A673 (cell line): ENCODE data around the gene NDFIP2. TPM values are rescaled to one million over a fixed set of nuclear protein-coding genes. Genes with fewer than 3 reads are reported as not detected.

ENCODE experiments used
- BruUV-seq: library from RNA; stranded (reverse); fragments of 400-500 nt; replicated peaks from 2 replicates; lab custom pipeline; 2021; lab: Mats Ljungman, UMichigan
- CTCF ChIA-PET: fragments of 300-600 bp; sonication (Branson Sonifier 250); formaldehyde crosslinking; loops from one replicate; lab custom pipeline; 2022; ENCODE audit warnings: antibody characterized with exemption; lab: Charles Lee
- POLR2A ChIA-PET: fragments of 300-600 bp; sonication (Branson Sonifier 250); formaldehyde crosslinking; loops from one replicate; lab custom pipeline; 2022; ENCODE audit warnings: antibody characterized with exemption; ENCODE audit not compliant: low non-redundant PET; lab: Charles Lee
- DNase-seq: peaks from one replicate; pipeline ENCODE4 v3.0.0-alpha.2; 2015; ENCODE audit warnings: low spot score
- H3K27ac ChIP-seq: fragments of 200-600 bp; sonication (generic); 2 replicates; pipeline ENCODE4 v1.5.1; 2016; ENCODE audit warnings: mixed run types, low read depth, mild to moderate bottlenecking, mixed read lengths, antibody characterized with exemption, low read length; ENCODE audit not compliant: poor library complexity, severe bottlenecking
- H3K27me3 ChIP-seq: fragments of 200-600 bp; sonication (generic); replicated peaks from 2 replicates; pipeline ENCODE4 v1.6.1; 2017; ENCODE audit warnings: mixed run types, low read depth, mild to moderate bottlenecking, mixed read lengths, antibody characterized with exemption, low read length; ENCODE audit not compliant: insufficient read depth, poor library complexity
- H3K36me3 ChIP-seq: fragments of 200-600 bp; sonication (generic); 2 replicates; pipeline ENCODE4 v1.6.1; 2016; ENCODE audit warnings: mixed run types, mild to moderate bottlenecking, mixed read lengths, antibody characterized with exemption, low read length; ENCODE audit not compliant: insufficient read depth, poor library complexity, severe bottlenecking
- H3K4me1 ChIP-seq: fragments of 200-600 bp; sonication (generic); 2 replicates; pipeline ENCODE4 v1.6.1; 2017; ENCODE audit warnings: mixed run types, mild to moderate bottlenecking, mixed read lengths, antibody characterized with exemption, low read length; ENCODE audit not compliant: insufficient read depth, poor library complexity, severe bottlenecking
- H3K4me3 ChIP-seq: fragments of 200-600 bp; sonication (generic); 2 replicates; pipeline ENCODE4 v1.5.1; 2016; ENCODE audit warnings: low read depth, mixed run types, mild to moderate bottlenecking, mixed read lengths, low read length; ENCODE audit not compliant: poor library complexity, severe bottlenecking
- H3K9me3 ChIP-seq: fragments of 200-600 bp; sonication (generic); 2 replicates; pipeline ENCODE4 v1.6.1; 2016; ENCODE audit warnings: mixed run types, low read depth, mild to moderate bottlenecking, mixed read lengths, antibody characterized with exemption, low read length; ENCODE audit not compliant: poor library complexity, severe bottlenecking
- EZH2 ChIP-seq: fragments of 200-600 bp; sonication (generic); IDR thresholded peaks from 2 replicates; pipeline ENCODE4 v1.6.1; 2017; ENCODE audit warnings: borderline replicate concordance, low read depth, mild to moderate bottlenecking, mixed read lengths, antibody characterized with exemption, low read length; ENCODE audit not compliant: poor library complexity, severe bottlenecking
- intact Hi-C: fragments of 100-400 bp; cut with micrococcal nuclease; formaldehyde crosslinking; loops from one replicate; pipeline ENCODE4 v1.10.0; 2022; ENCODE audit not compliant: unreplicated experiment
- total RNA-seq: library from RNA; stranded (reverse); gene quantifications from 2 replicates; pipeline ENCODE4 v1.2.3, GENCODE V29; 2021
- TF ChIP-seq, protein P1 (sequence below): fragments of 300-800, 200-600 bp; sonication (generic); conservative IDR thresholded peaks from 2 replicates; pipeline ENCODE4 v1.5.1; 2017; ENCODE audit warnings: low read depth, mild to moderate bottlenecking, antibody characterized with exemption, low read length, moderate library complexity, mixed read lengths

The NDFIP2 gene
- total RNA-seq, 1 experiment from 2014 or later, result 34.0 TPM

DNA sequence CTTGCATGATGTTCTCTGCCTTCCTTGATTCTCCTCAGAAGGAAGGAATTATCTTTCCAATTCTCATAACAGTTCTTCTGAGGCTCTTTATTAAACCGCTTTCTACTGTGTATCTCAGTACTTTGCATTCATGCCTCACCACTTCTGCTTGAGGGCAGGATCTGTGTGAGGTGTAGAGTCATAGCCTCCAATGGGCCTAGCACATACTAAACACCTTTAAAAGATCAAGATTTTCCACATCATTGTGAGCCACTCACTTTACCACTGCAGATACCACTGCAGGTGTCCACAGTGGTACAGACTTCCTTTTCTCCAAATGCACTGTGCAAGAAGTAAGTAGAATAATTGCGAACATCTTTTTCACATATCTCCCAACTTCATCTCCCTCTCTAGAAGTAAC lies 76.7 kb downstream of the NDFIP2 start:
- CTCF ChIA-PET, result no interaction called here
- H3K4me1 ChIP-seq, result no peaks in the 10 kb centered on the region
- intact Hi-C loops, result no loop called here
- no peaks in the 10 kb centered on the region for H3K27me3 ChIP-seq
- H3K9me3 ChIP-seq, result no peaks in the 10 kb centered on the region
- no peak overlapping the region for H3K4me3 ChIP-seq
- TF ChIP-seq, protein P1, sequence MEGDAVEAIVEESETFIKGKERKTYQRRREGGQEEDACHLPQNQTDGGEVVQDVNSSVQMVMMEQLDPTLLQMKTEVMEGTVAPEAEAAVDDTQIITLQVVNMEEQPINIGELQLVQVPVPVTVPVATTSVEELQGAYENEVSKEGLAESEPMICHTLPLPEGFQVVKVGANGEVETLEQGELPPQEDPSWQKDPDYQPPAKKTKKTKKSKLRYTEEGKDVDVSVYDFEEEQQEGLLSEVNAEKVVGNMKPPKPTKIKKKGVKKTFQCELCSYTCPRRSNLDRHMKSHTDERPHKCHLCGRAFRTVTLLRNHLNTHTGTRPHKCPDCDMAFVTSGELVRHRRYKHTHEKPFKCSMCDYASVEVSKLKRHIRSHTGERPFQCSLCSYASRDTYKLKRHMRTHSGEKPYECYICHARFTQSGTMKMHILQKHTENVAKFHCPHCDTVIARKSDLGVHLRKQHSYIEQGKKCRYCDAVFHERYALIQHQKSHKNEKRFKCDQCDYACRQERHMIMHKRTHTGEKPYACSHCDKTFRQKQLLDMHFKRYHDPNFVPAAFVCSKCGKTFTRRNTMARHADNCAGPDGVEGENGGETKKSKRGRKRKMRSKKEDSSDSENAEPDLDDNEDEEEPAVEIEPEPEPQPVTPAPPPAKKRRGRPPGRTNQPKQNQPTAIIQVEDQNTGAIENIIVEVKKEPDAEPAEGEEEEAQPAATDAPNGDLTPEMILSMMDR, result no peak
- no peak for TF ChIP-seq EZH2
- POLR2A ChIA-PET, result no interaction called here
- no peaks in the 10 kb centered on the region for H3K36me3 ChIP-seq
- no peak for DNase-seq
- no peak overlapping the region for H3K27ac ChIP-seq
- no TSS peak for BruUV-seq

DNA sequence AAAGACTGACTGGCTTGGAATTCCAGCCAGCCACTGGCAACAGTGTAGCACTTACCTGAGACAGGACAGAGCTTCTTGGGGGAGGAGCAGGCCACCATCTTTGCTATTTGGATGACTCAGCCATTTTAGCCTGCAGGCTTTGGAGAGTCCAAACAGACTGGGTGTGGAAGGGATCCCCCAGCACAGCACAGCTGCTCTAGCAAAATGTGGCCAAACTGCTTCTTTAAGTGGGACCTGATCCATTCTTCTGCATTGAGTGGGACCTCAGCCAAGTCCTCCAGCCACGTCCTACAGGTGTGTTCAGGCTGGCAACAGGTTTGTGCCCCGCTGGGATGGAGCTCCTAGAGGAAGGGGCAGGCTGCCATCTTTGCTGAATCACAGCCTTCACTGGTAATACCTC lies 80.0 kb downstream of the NDFIP2 start:
- Histone ChIP-seq H3K27ac (no peak overlapping the region), H3K4me3 (no peak overlapping the region), H3K4me1 (no peaks in the 10 kb centered on the region), H3K36me3 (no peaks in the 10 kb centered on the region), H3K27me3 (no peaks in the 10 kb centered on the region), H3K9me3 (no peaks in the 10 kb centered on the region)
- ChIA-PET CTCF (no interaction called here), POLR2A (no interaction called here)
- no peak for DNase-seq
- TF ChIP-seq EZH2, result no peak
- TF ChIP-seq, protein P1, result no peak
- intact Hi-C loops, result no loop called here
- BruUV-seq, result no TSS peak

DNA sequence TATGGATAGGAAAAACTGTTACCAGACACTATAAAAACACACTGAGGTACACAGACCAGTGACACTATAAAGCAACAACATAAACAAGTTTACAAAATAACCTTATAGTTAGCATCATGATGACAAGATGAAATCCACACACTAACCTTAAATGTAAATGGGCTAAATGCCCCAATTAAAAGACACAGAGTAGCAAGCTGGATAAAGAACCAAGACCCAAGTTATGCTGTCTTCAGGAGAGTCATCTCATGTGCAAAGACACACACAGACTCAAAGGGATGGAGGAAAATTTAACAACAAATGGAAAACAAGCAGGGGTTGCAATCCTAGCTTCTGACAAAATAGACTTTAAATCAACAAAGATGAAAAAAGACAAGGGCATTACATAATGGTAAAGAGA lies 81.6 kb downstream of the NDFIP2 start:
- CTCF ChIA-PET, result no interaction called here

More for the DNA sequence above, 81.6 kb downstream of the NDFIP2 start:
- no peaks in the 10 kb centered on the region for H3K36me3 ChIP-seq
- no peaks in the 10 kb centered on the region for H3K9me3 ChIP-seq
- DNase-seq, result no peak
- no TSS peak for BruUV-seq
- intact Hi-C loops, result no loop called here
- no peaks in the 10 kb centered on the region for H3K4me1 ChIP-seq
- TF ChIP-seq, protein P1, result no peak
- no peak for TF ChIP-seq EZH2
- H3K4me3 ChIP-seq, result no peak overlapping the region
- no peaks in the 10 kb centered on the region for H3K27me3 ChIP-seq
- POLR2A ChIA-PET, result no interaction called here
- H3K27ac ChIP-seq, result no peak overlapping the region
